ENCODE data around the gene SMYD5.
A peak's percentile ranks its signal among the peaks of the same experiment; 100 is the strongest.
"Not testable (repeated sequence)": the region's sequence is repeated elsewhere in the genome, so short reads cannot be mapped to it uniquely, and the experiment has no call there.

Gene SMYD5

GRCh38 chr2:73214120-73215035 lies at the start of gene SMYD5:
Gene SMYD5, plus strand, starts transcription at chr2:73214245. Its CDS starts 22 bp downstream, at chr2:73214267.
- DNase-seq = peak; percentile 84

GRCh38 chr2:73165978-73166377 lies 48.1 kb upstream of the SMYD5 start:
- DNase-seq = not testable (repeated sequence)

- DNase-seq = not testable (repeated sequence)
These were observed 47.2 kb upstream of the SMYD5 start for GRCh38 chr2:73166813-73167212.

- DNase-seq = not testable (repeated sequence)
These were observed 45.7 kb upstream of the SMYD5 start for GRCh38 chr2:73168348-73168747.

- DNase-seq = not testable (repeated sequence)
These were observed 43.7 kb upstream of the SMYD5 start for GRCh38 chr2:73170341-73170740.

GRCh38 chr2:73172963-73173362 lies 41.1 kb upstream of the SMYD5 start:
- no peak for DNase-seq

- DNase-seq = no peak
These were observed 40.3 kb upstream of the SMYD5 start for GRCh38 chr2:73173781-73174180.

- DNase-seq = no peak
These were observed 39.8 kb upstream of the SMYD5 start for GRCh38 chr2:73174244-73174643.

GRCh38 chr2:73174941-73175662 lies 38.9 kb upstream of the SMYD5 start:
- DNase-seq = no peak

- DNase-seq = peak; percentile 61
These were observed 38.3 kb upstream of the SMYD5 start for GRCh38 chr2:73175663-73176204.

GRCh38 chr2:73176205-73176880 lies 37.7 kb upstream of the SMYD5 start:
- no peak for DNase-seq

- peak; percentile 88 for DNase-seq
These were observed 37.0 kb upstream of the SMYD5 start for GRCh38 chr2:73176881-73177644.

- DNase-seq = no peak
These were observed 36.3 kb upstream of the SMYD5 start for GRCh38 chr2:73177645-73178255.

- DNase-seq = no peak
These were observed 28.1 kb upstream of the SMYD5 start for GRCh38 chr2:73185965-73186364.

GRCh38 chr2:73187549-73187948 lies 26.5 kb upstream of the SMYD5 start:
- no peak for DNase-seq

- no peak for DNase-seq
These were observed 16.5 kb upstream of the SMYD5 start for GRCh38 chr2:73197579-73197978.

GRCh38 chr2:73200281-73200680 lies 13.8 kb upstream of the SMYD5 start:
- not testable (repeated sequence) for DNase-seq

- no peak for DNase-seq
These were observed 11.6 kb upstream of the SMYD5 start, which contains the start of gene NOTO for GRCh38 chr2:73202156-73203054. Gene NOTO, plus strand, starts transcription at chr2:73202574. Its CDS starts 93 bp downstream, at chr2:73202667.

GRCh38 chr2:73203055-73203681 lies 10.9 kb upstream of the SMYD5 start:
- no peak for DNase-seq

- DNase-seq = no peak
These were observed 8.4 kb upstream of the SMYD5 start for GRCh38 chr2:73205611-73206010.

Measured in NCI-H345 (cell line).